Kidney (tissue), 14 donors: ENCODE data around the gene GLG1. TPM values are rescaled to one million over a fixed set of nuclear protein-coding genes. Genes with fewer than 3 reads are reported as not detected.

Source experiments
- DNase-seq, 5 donors: peaks; one replicate each; pipeline ENCODE4 v3.0.0-alpha.2; 2013 to 2020
- FAIRE-seq: peaks from 2 replicates; lab custom pipeline; 2012; peaks lifted over from hg19 to GRCh38; lab: Jason Lieb, UNC
- H3K27ac ChIP-seq, 2 donors: one replicate each; pipeline ENCODE4 v1.7.0; 2013; ENCODE audit warnings: low read depth in 2 of 2, low read length in 2 of 2, inconsistent platforms in 1 of 2
- H3K27me3 ChIP-seq: one replicate; pipeline ENCODE4 v1.7.1; 2013; ENCODE audit warnings: low read length, inconsistent platforms; ENCODE audit not compliant: control insufficient read depth, insufficient read depth
- H3K36me3 ChIP-seq, 3 donors: one replicate each; pipeline versions ENCODE4 v1.7.0 to v1.7.1; 2013; ENCODE audit warnings: low read length in 3 of 3, control low read depth in 1 of 3, inconsistent platforms in 1 of 3; ENCODE audit not compliant: insufficient read depth in 3 of 3, control insufficient read depth in 2 of 3
- H3K4me1 ChIP-seq, 3 donors: one replicate each; pipeline versions ENCODE4 v1.7.0 to v1.7.1; 2013; ENCODE audit warnings: low read length in 3 of 3, inconsistent platforms in 1 of 3, low read depth in 1 of 3; ENCODE audit not compliant: control insufficient read depth in 2 of 3, insufficient read depth in 2 of 3
- H3K4me3 ChIP-seq, 3 donors: one replicate each; pipeline versions ENCODE4 v1.7.0 to v1.8.1; 2013; ENCODE audit warnings: low read length in 3 of 3, control low read depth in 1 of 3, inconsistent platforms in 1 of 3
- H3K9ac ChIP-seq, 3 donors: one replicate each; pipeline versions ENCODE4 v1.7.0 to v1.7.1; 2013; ENCODE audit warnings: low read length in 3 of 3, control low read depth in 1 of 3, inconsistent platforms in 1 of 3
- H3K9me3 ChIP-seq, 3 donors: one replicate each; pipeline versions ENCODE4 v1.7.0 to v1.7.1; 2013; ENCODE audit warnings: low read length in 3 of 3, control low read depth in 1 of 3, inconsistent platforms in 1 of 3; ENCODE audit not compliant: control insufficient read depth in 2 of 3, insufficient read depth in 1 of 3
- CTCF ChIP-seq: IDR thresholded peaks from 3 replicates; pipeline ENCODE4 v1.5.1; 2012; ENCODE audit warnings: mild to moderate bottlenecking, moderate library complexity, borderline replicate concordance; ENCODE audit not compliant: insufficient read depth; ENCODE audit errors: extremely low read depth
- intact Hi-C: fragments of 100-400 bp; cut with DNase I; formaldehyde crosslinking; loops from one replicate; pipeline ENCODE4 v1.11.1; 2022
- polyA plus RNA-seq: library from polyadenylated mRNA; stranded (reverse); fragments of 350-450 nt; fragmentation: Illumina TruSeq; extraction: RNeasy Lipid Tissue Mini Kit (QIAGEN cat#74804); gene quantifications from one replicate; pipeline ENCODE4 v1.2.3, GENCODE V29; 2014; ENCODE audit warnings: low read depth, low replicate concordance; ENCODE audit not compliant: insufficient read depth
- total RNA-seq: library from RNA; stranded (reverse); fragmentation: NEBNext Ultra II Directional; extraction: Animal tissue kit (Norgen Biotek cat#: 25700); gene quantifications from one replicate; pipeline ENCODE4 v1.2.1, GENCODE V29; 2021
- donor health status: control.
- donor health status: control.
- donor health status: control.
- donor health status: control.
- donor health status: control.
- donor health status: DM: yes; HTN: yes; CAD: no.
- donor health status: Normal renal cell carcinoma (clear cell type).

GLG1 gene
- total and polyA plus RNA-seq, 2 donors from 2014 or later = 58.8 to 167 TPM

- TF ChIP-seq CTCF = no peak
- intact Hi-C loops = no loop called here
- DNase-seq (peak in 1 of 5 donors; percentile 8), FAIRE-seq (no peak)
- Histone ChIP-seq H3K9ac (no peak overlapping the region), H3K36me3 (peaks cover 2 to 34% (median 9%) of the 10 kb centered on the region in 3 donors), H3K27me3 (no peaks in the 10 kb centered on the region), H3K4me1 (peaks cover 0 to 13% (median 6%) of the 10 kb centered on the region in 3 donors), H3K9me3 (no peaks in the 10 kb centered on the region), H3K4me3 (no peak overlapping the region), H3K27ac (peak overlapping the region; percentile 26 to 47)
These were observed 28.4 kb upstream of the GLG1 start for GRCh38 chr16:74635303-74635702.

GRCh38 chr16:74633686-74634085 lies 26.8 kb upstream of the GLG1 start:
- Histone ChIP-seq H3K9me3 (no peaks in the 10 kb centered on the region), H3K27ac (no peak overlapping the region), H3K4me3 (no peak overlapping the region), H3K36me3 (peaks cover 2 to 38% (median 9%) of the 10 kb centered on the region in 3 donors), H3K9ac (no peak overlapping the region), H3K27me3 (no peaks in the 10 kb centered on the region), H3K4me1 (peaks cover 0 to 11% (median 6%) of the 10 kb centered on the region in 3 donors)
- no peak for DNase-seq
- intact Hi-C loops = no loop called here
- FAIRE-seq = no peak
- TF ChIP-seq CTCF = no peak

- Histone ChIP-seq H3K36me3 (peaks cover 8 to 41% (median 18%) of the 10 kb centered on the region in 3 donors), H3K27me3 (no peaks in the 10 kb centered on the region), H3K27ac (peak overlapping the region; percentile 51 to 66), H3K9ac (peak overlapping the region in 1 of 3 donors; percentile 17), H3K4me3 (no peak overlapping the region), H3K4me1 (peaks cover 4 to 43% (median 24%) of the 10 kb centered on the region in 3 donors), H3K9me3 (no peaks in the 10 kb centered on the region)
- intact Hi-C loops = no loop called here
- FAIRE-seq (no peak), DNase-seq (peak in 2 of 5 donors; percentile 6 to 27)
- TF ChIP-seq CTCF = peak; percentile 3
These were observed 20.7 kb upstream of the GLG1 start for GRCh38 chr16:74627506-74628220.
